SK-N-SH treated with all-trans-retinoic acid at 6 μM for 48 hours (cell line): ENCODE measurements around the gene POLDIP2.

Experiments used
- ATAC-seq: fragments of 200-7000 bp; cut with Tn5 transposase; 3 replicates; pipeline ENCODE4 v1.9.1; 2020; ENCODE audit warnings: mild to moderate bottlenecking, moderate library complexity
- ARNTL ChIP-seq: fragments of 450-650 bp; formaldehyde crosslinking; IDR thresholded peaks from 2 replicates; pipeline ENCODE4 v1.5.0; 2020; ENCODE audit warnings: low read depth, mild to moderate bottlenecking, moderate library complexity, borderline replicate concordance
- BACH2 ChIP-seq: fragments of 250-450 bp; sonication (Bioruptor Pico); IDR thresholded peaks from 2 replicates; pipeline ENCODE4 v1.9.0; 2021; ENCODE audit warnings: mild to moderate bottlenecking, borderline replicate concordance
- CSDC2 ChIP-seq: fragments of 250-450 bp; sonication (Bioruptor Pico); IDR thresholded peaks from 2 replicates; pipeline ENCODE4 v1.5.0; 2020; ENCODE audit warnings: mild to moderate bottlenecking, moderate library complexity
- ESRRG ChIP-seq: fragments of 250-450 bp; sonication (Bioruptor Pico); IDR thresholded peaks from 2 replicates; pipeline ENCODE4 v1.6.1; 2021; ENCODE audit warnings: mild to moderate bottlenecking
- GLIS3 ChIP-seq: fragments of 250-450 bp; sonication (Bioruptor Pico); IDR thresholded peaks from 2 replicates; pipeline ENCODE4 v1.5.0; 2020; ENCODE audit warnings: mild to moderate bottlenecking, moderate library complexity
- ISL1 ChIP-seq: fragments of 250-450 bp; sonication (Bioruptor Pico); IDR thresholded peaks from 2 replicates; pipeline ENCODE4 v2.1.2; 2022; ENCODE audit warnings: mild to moderate bottlenecking, moderate library complexity
- OSR1 ChIP-seq: fragments of 250-450 bp; sonication (Bioruptor Pico); IDR thresholded peaks from 2 replicates; pipeline ENCODE4 v1.8.0; 2022; ENCODE audit warnings: moderate library complexity, mild to moderate bottlenecking, inconsistent platforms
- POU6F1 ChIP-seq: fragments of 250-450 bp; sonication (Bioruptor Pico); IDR thresholded peaks from 2 replicates; pipeline ENCODE4 v1.8.0; 2021; ENCODE audit warnings: low read depth, mild to moderate bottlenecking, moderate library complexity, borderline replicate concordance
- PPARA ChIP-seq: fragments of 250-450 bp; sonication (Bioruptor Pico); IDR thresholded peaks from 2 replicates; pipeline ENCODE4 v1.5.0; 2020; ENCODE audit warnings: mild to moderate bottlenecking, borderline replicate concordance
- RARB ChIP-seq: fragments of 250-450 bp; sonication (Bioruptor Pico); IDR thresholded peaks from 2 replicates; pipeline ENCODE4 v1.8.0; 2021; ENCODE audit warnings: mild to moderate bottlenecking, moderate library complexity
- SNAI2 ChIP-seq: fragments of 250-450 bp; sonication (Bioruptor Pico); IDR thresholded peaks from 2 replicates; pipeline ENCODE4 v1.5.0; 2020; ENCODE audit warnings: mild to moderate bottlenecking, moderate library complexity
- TCF4 ChIP-seq: fragments of 250-450 bp; sonication (Bioruptor Pico); IDR thresholded peaks from 2 replicates; pipeline ENCODE4 v1.8.0; 2021; ENCODE audit warnings: mild to moderate bottlenecking, moderate library complexity, borderline replicate concordance
- TOX ChIP-seq: fragments of 250-450 bp; sonication (Bioruptor Pico); IDR thresholded peaks from 2 replicates; pipeline ENCODE4 v1.8.0; 2021; ENCODE audit warnings: mild to moderate bottlenecking, moderate library complexity, borderline replicate concordance
- TSHZ2 ChIP-seq: fragments of 250-450 bp; sonication (Bioruptor Pico); IDR thresholded peaks from 2 replicates; pipeline ENCODE4 v1.5.0; 2020; ENCODE audit warnings: mild to moderate bottlenecking, moderate library complexity
- ZC3H10 ChIP-seq: fragments of 250-450 bp; sonication (Bioruptor Pico); IDR thresholded peaks from 2 replicates; pipeline ENCODE4 v1.5.1; 2021; ENCODE audit warnings: mild to moderate bottlenecking, moderate library complexity
- ZFP3 ChIP-seq: fragments of 250-450 bp; sonication (Bioruptor Pico); IDR thresholded peaks from 2 replicates; pipeline ENCODE4 v1.5.0; 2020; ENCODE audit warnings: mild to moderate bottlenecking, moderate library complexity
- ZFP30 ChIP-seq: fragments of 450-650 bp; formaldehyde crosslinking; IDR thresholded peaks from 2 replicates; pipeline ENCODE4 v1.5.0; 2022; ENCODE audit warnings: mild to moderate bottlenecking, moderate library complexity
- ZNF565 ChIP-seq: fragments of 450-650 bp; formaldehyde crosslinking; conservative IDR thresholded peaks from 2 replicates; pipeline ENCODE4 v1.5.0; 2020; ENCODE audit warnings: low read depth, mild to moderate bottlenecking, moderate library complexity
- ZNF70 ChIP-seq: fragments of 450-650 bp; formaldehyde crosslinking; IDR thresholded peaks from 2 replicates; pipeline ENCODE4 v1.5.0; 2020; ENCODE audit warnings: mild to moderate bottlenecking, moderate library complexity
- ZNF8 ChIP-seq: fragments of 450-650 bp; formaldehyde crosslinking; IDR thresholded peaks from 2 replicates; pipeline ENCODE4 v1.5.0; 2020; ENCODE audit warnings: mild to moderate bottlenecking, moderate library complexity
- TF ChIP-seq, protein P1 (sequence below): fragments of 250-450 bp; sonication (Bioruptor Pico); IDR thresholded peaks from 2 replicates; pipeline ENCODE4 v1.5.1; 2020; ENCODE audit warnings: low read depth, mild to moderate bottlenecking, moderate library complexity

The POLDIP2 gene

GRCh38 chr17:28385037-28385400 lies 27.7 kb upstream of the POLDIP2 start:
- ATAC-seq, result no peak
- TF ChIP-seq ISL1 (CRISPR knock-in tag) (no peak), TOX (CRISPR knock-in tag) (no peak), CSDC2 (no peak), BACH2 (CRISPR knock-in tag) (no peak), ZFP3 (no peak), TCF4 (CRISPR knock-in tag) (no peak)
- TF ChIP-seq, protein P1, sequence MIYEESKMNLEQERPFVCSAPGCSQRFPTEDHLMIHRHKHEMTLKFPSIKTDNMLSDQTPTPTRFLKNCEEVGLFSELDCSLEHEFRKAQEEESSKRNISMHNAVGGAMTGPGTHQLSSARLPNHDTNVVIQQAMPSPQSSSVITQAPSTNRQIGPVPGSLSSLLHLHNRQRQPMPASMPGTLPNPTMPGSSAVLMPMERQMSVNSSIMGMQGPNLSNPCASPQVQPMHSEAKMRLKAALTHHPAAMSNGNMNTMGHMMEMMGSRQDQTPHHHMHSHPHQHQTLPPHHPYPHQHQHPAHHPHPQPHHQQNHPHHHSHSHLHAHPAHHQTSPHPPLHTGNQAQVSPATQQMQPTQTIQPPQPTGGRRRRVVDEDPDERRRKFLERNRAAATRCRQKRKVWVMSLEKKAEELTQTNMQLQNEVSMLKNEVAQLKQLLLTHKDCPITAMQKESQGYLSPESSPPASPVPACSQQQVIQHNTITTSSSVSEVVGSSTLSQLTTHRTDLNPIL (CRISPR knock-in tag), result no peak

- TF ChIP-seq TSHZ2 (CRISPR knock-in tag) (no peak), POU6F1 (CRISPR knock-in tag) (no peak), RARB (CRISPR knock-in tag) (no peak), ESRRG (CRISPR knock-in tag) (no peak), ZNF8 (CRISPR knock-in tag) (no peak), ZFP3 (no peak), CSDC2 (no peak), ARNTL (CRISPR knock-in tag) (no peak), TCF4 (CRISPR knock-in tag) (no peak), SNAI2 (no peak), ZNF70 (CRISPR knock-in tag) (no peak), PPARA (CRISPR knock-in tag) (no peak), TOX (CRISPR knock-in tag) (no peak), ZNF565 (CRISPR knock-in tag) (no peak), OSR1 (CRISPR knock-in tag) (no peak), ISL1 (CRISPR knock-in tag) (no peak), ZFP30 (CRISPR knock-in tag) (no peak), ZC3H10 (CRISPR knock-in tag) (no peak)
- TF ChIP-seq, protein P1 (CRISPR knock-in tag), result no peak
- no peak for ATAC-seq
These were observed 27.1 kb upstream of the POLDIP2 start for GRCh38 chr17:28384281-28385036.

- no peak for TF ChIP-seq POU6F1 (CRISPR knock-in tag)
- TF ChIP-seq PPARA (CRISPR knock-in tag), result no peak
- TF ChIP-seq ZFP30 (CRISPR knock-in tag), result no peak
- TF ChIP-seq GLIS3 (CRISPR knock-in tag), result no peak
- TF ChIP-seq ZNF8 (CRISPR knock-in tag), result no peak
- ATAC-seq, result no peak
These were observed 24.0 kb upstream of the POLDIP2 start for GRCh38 chr17:28381141-28381825.
